Loucy (cell line): Measurements from ENCODE around the gene TAF11L4.

Experiments
- EZH2phosphoT487 ChIP-seq: fragments of 200-600 bp; IDR thresholded peaks from 2 replicates; pipeline ENCODE4 v1.6.1; 2018; ENCODE audit warnings: antibody characterized with exemption, mild to moderate bottlenecking, moderate library complexity, borderline replicate concordance
- TF ChIP-seq, protein P1 (sequence below): fragments of 200-600 bp; sonication (generic); conservative IDR thresholded peaks from 2 replicates; pipeline ENCODE4 v1.5.1; 2014; ENCODE audit warnings: mild to moderate bottlenecking, antibody characterized with exemption, low read length

DNA sequence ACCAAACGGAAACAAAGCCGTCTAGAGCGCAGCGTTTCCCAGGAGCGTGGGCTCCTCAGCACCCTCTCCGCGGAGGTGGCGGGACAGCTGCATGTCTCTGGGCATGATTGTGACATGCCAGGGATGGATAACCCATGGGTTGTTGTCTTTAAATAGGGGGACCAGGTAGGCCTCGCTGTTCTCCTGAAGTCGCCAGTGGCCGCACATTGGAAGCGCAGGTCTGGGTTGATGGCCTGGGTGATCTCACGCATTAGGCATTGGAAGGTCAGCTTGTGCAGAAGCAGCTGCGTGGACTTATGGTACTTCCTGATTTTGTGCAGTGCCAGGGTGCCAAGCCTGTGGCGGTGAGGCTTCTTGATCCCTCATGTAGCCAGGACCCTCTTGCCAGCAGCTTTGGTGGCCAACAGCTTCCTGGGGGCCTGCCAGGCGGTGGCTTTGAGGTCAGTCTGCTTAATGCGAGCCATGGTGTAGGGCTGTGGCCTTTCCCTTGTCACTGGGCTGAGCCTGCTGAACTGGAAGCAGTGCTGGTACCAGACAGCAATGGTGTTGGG lies 9.8 kb upstream of the TAF11L4 start:
- TF ChIP-seq, protein P1, sequence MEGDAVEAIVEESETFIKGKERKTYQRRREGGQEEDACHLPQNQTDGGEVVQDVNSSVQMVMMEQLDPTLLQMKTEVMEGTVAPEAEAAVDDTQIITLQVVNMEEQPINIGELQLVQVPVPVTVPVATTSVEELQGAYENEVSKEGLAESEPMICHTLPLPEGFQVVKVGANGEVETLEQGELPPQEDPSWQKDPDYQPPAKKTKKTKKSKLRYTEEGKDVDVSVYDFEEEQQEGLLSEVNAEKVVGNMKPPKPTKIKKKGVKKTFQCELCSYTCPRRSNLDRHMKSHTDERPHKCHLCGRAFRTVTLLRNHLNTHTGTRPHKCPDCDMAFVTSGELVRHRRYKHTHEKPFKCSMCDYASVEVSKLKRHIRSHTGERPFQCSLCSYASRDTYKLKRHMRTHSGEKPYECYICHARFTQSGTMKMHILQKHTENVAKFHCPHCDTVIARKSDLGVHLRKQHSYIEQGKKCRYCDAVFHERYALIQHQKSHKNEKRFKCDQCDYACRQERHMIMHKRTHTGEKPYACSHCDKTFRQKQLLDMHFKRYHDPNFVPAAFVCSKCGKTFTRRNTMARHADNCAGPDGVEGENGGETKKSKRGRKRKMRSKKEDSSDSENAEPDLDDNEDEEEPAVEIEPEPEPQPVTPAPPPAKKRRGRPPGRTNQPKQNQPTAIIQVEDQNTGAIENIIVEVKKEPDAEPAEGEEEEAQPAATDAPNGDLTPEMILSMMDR = no peak
- TF ChIP-seq EZH2phosphoT487 = no peak
